CD4-positive, alpha-beta T cell treated with Interleukin-21 for 1 hour (primary cell): ENCODE measurements around the gene TREML1.
"Not testable (repeated sequence)": the region's sequence is repeated elsewhere in the genome, so short reads cannot be mapped to it uniquely, and the experiment has no call there.

Experiments used
- DNase-seq: peaks from one replicate; pipeline ENCODE4 v3.0.0-alpha.2; 2020

Gene TREML1

GRCh38 chr6:41136911-41137310, 17.2 kb downstream of the TREML1 start:
- DNase-seq: no peak

- DNase-seq: no peak
These were observed 18.9 kb downstream of the TREML1 start for GRCh38 chr6:41135062-41135832.

GRCh38 chr6:41132254-41132653, 21.9 kb downstream of the TREML1 start:
- no peak for DNase-seq

- DNase-seq: no peak
These were observed 28.9 kb downstream of the TREML1 start for GRCh38 chr6:41125282-41125681.

- no peak for DNase-seq
These were observed 31.2 kb downstream of the TREML1 start for GRCh38 chr6:41122918-41123317.

GRCh38 chr6:41122373-41122772, 31.8 kb downstream of the TREML1 start:
- no peak for DNase-seq

- DNase-seq: no peak
These were observed 34.1 kb downstream of the TREML1 start for GRCh38 chr6:41120058-41120457.

GRCh38 chr6:41119508-41119907, 34.6 kb downstream of the TREML1 start:
- no peak for DNase-seq

- DNase-seq: not testable (repeated sequence)
These were observed 39.1 kb downstream of the TREML1 start for GRCh38 chr6:41115027-41115426.

GRCh38 chr6:41111017-41111416, 43.1 kb downstream of the TREML1 start:
- no peak for DNase-seq

GRCh38 chr6:41103847-41104246, 50.3 kb downstream of the TREML1 start:
- no peak for DNase-seq

- no peak for DNase-seq
These were observed 53.3 kb downstream of the TREML1 start for GRCh38 chr6:41100871-41101287.
